Measurements from ENCODE around the gene LDLRAD4. TPM values are rescaled to one million over a fixed set of nuclear protein-coding genes. Genes with fewer than 3 reads are reported as not detected.

LDLRAD4 gene
- total RNA-seq, 1 donor: under 0.01 TPM

DNA sequence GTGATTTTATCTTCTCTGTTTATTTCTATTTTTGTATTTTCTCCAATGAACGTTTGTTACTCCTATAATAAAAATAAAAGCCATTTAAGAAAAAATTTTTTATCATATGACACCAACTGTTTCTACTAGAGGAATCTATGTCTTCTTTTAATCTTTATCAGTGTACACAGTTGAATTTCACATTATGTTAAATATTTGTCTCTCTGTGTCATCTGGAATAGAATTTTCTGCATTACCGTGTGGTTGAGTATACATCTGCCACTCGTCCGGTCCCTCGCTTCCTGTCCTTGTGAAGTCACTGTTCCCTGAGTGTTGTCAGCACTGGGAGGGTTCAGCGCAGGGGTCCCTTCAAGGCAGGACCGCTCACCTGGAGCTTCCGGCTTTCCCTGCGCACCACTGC, 99.2 kb downstream of the LDLRAD4 start:
- Histone ChIP-seq H3K4me2 (ENCODE audit: insufficient read depth, low read length) (no peak overlapping the region), H2AFZ (ENCODE audit: low read length) (no peak overlapping the region), H3K4me1 (ENCODE audit: insufficient read depth, low read length) (no peaks in the 10 kb centered on the region), H3K27ac (ENCODE audit: low read depth, low read length) (no peak overlapping the region), H4K20me1 (ENCODE audit: insufficient read depth, low read length) (no peaks in the 10 kb centered on the region), H3K9me3 (ENCODE audit: low read depth, low read length) (no peaks in the 10 kb centered on the region), H3K27me3 (ENCODE audit: insufficient read depth, low read length) (no peaks in the 10 kb centered on the region), H3K4me3 (ENCODE audit: insufficient read depth, low read length) (no peak overlapping the region), H3K79me2 (ENCODE audit: insufficient read depth, low read length) (no peaks in the 10 kb centered on the region), H3K36me3 (ENCODE audit: insufficient read depth, low read length) (no peaks in the 10 kb centered on the region)
- TF ChIP-seq, protein P1, sequence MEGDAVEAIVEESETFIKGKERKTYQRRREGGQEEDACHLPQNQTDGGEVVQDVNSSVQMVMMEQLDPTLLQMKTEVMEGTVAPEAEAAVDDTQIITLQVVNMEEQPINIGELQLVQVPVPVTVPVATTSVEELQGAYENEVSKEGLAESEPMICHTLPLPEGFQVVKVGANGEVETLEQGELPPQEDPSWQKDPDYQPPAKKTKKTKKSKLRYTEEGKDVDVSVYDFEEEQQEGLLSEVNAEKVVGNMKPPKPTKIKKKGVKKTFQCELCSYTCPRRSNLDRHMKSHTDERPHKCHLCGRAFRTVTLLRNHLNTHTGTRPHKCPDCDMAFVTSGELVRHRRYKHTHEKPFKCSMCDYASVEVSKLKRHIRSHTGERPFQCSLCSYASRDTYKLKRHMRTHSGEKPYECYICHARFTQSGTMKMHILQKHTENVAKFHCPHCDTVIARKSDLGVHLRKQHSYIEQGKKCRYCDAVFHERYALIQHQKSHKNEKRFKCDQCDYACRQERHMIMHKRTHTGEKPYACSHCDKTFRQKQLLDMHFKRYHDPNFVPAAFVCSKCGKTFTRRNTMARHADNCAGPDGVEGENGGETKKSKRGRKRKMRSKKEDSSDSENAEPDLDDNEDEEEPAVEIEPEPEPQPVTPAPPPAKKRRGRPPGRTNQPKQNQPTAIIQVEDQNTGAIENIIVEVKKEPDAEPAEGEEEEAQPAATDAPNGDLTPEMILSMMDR (IDR thresholded peaks at IDR 0.05; ENCODE audit: extremely low read depth, low read depth, low read length): no peak
- no peak for DNase-seq (ENCODE audit: insufficient read length, low spot score, missing footprints)

DNA sequence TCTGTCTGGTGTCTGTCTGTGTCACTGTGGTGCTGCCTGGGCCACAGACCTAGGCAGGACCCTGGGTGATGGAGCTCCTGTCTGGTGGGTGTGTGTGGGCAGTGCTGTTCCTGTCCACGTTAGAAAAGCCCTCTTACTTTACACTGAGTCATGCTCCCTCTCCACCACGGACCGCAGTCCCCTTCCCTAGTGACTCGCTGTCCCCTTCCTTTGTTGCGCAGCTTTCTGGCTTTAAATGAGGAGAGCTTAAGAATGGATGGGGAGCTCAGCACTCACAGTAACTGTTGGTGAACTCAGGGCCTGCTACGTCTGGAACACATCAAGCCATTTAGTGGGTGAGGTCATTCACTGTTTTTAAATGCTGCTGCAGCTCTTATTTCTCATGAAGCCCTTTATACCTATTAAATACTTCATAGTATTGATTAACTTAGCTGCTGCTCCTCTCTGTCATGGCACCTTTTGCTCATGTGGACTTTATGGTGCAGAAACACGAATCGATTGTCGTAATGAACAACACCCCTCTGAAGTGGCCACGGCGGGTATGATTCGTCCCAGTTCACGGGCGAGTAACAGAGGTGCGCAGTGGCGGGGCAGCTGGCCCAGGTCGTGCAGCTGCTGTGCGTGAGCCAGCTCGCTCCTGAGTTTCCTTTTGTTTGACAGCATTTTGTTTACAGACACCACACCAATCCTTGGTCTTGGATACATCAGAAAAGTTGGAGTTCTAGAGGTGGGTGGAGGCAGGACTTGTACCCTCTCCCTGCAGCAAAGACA, 100.4 kb downstream of the LDLRAD4 start:
- no peaks in the 10 kb centered on the region for H4K20me1 ChIP-seq (ENCODE audit: insufficient read depth, low read length)
- DNase-seq (ENCODE audit: insufficient read length, low spot score, missing footprints): no peak
- TF ChIP-seq, protein P1 (IDR thresholded peaks at IDR 0.05; ENCODE audit: extremely low read depth, low read depth, low read length): no peak
- no peaks in the 10 kb centered on the region for H3K9me3 ChIP-seq (ENCODE audit: low read depth, low read length)
- H3K4me2 ChIP-seq (ENCODE audit: insufficient read depth, low read length): no peak overlapping the region
- H3K27ac ChIP-seq (ENCODE audit: low read depth, low read length): no peak overlapping the region
- H3K36me3 ChIP-seq (ENCODE audit: insufficient read depth, low read length): no peaks in the 10 kb centered on the region
- no peaks in the 10 kb centered on the region for H3K27me3 ChIP-seq (ENCODE audit: insufficient read depth, low read length)
- H3K4me1 ChIP-seq (ENCODE audit: insufficient read depth, low read length): no peaks in the 10 kb centered on the region
- no peaks in the 10 kb centered on the region for H3K79me2 ChIP-seq (ENCODE audit: insufficient read depth, low read length)
- no peak overlapping the region for H2AFZ ChIP-seq (ENCODE audit: low read length)
- no peak overlapping the region for H3K4me3 ChIP-seq (ENCODE audit: insufficient read depth, low read length)

GRCh38 chr18:13319629-13320028, 101.1 kb downstream of the LDLRAD4 start:
- no peak overlapping the region for H3K4me3 ChIP-seq (ENCODE audit: insufficient read depth, low read length)
- no peaks in the 10 kb centered on the region for H3K27me3 ChIP-seq (ENCODE audit: insufficient read depth, low read length)
- no peaks in the 10 kb centered on the region for H3K9me3 ChIP-seq (ENCODE audit: low read depth, low read length)
- no peak for DNase-seq (ENCODE audit: insufficient read length, low spot score, missing footprints)
- no peak overlapping the region for H2AFZ ChIP-seq (ENCODE audit: low read length)
- no peaks in the 10 kb centered on the region for H3K4me1 ChIP-seq (ENCODE audit: insufficient read depth, low read length)
- no peaks in the 10 kb centered on the region for H3K79me2 ChIP-seq (ENCODE audit: insufficient read depth, low read length)
- no peak overlapping the region for H3K27ac ChIP-seq (ENCODE audit: low read depth, low read length)
- no peaks in the 10 kb centered on the region for H3K36me3 ChIP-seq (ENCODE audit: insufficient read depth, low read length)
- no peaks in the 10 kb centered on the region for H4K20me1 ChIP-seq (ENCODE audit: insufficient read depth, low read length)
- no peak overlapping the region for H3K4me2 ChIP-seq (ENCODE audit: insufficient read depth, low read length)
- TF ChIP-seq, protein P1 (IDR thresholded peaks at IDR 0.05; ENCODE audit: extremely low read depth, low read depth, low read length): no peak

DNA sequence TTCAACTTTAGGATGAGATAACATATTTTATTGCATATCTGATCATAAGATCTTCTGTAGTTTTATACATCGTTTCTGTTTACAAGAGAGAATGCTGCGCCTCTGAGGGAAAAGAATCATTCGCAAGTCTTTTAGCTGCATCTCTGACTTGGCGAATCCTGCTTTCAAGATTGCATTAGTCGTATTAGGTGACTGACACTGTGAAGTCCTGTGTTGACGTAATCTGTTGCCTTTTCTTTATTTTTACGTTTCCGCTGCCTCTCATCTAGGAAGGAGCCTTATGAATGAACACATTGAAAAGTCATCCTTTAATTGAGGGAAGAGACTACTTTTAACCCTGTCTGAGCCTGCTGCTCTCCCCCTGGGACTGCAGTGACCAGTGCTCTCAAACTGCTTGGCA, 101.5 kb downstream of the LDLRAD4 start:
- Histone ChIP-seq H3K4me3 (ENCODE audit: insufficient read depth, low read length) (no peak overlapping the region), H3K4me1 (ENCODE audit: insufficient read depth, low read length) (no peaks in the 10 kb centered on the region), H3K27me3 (ENCODE audit: insufficient read depth, low read length) (no peaks in the 10 kb centered on the region), H3K9me3 (ENCODE audit: low read depth, low read length) (no peaks in the 10 kb centered on the region), H3K79me2 (ENCODE audit: insufficient read depth, low read length) (no peaks in the 10 kb centered on the region), H3K36me3 (ENCODE audit: insufficient read depth, low read length) (no peaks in the 10 kb centered on the region), H4K20me1 (ENCODE audit: insufficient read depth, low read length) (no peaks in the 10 kb centered on the region), H3K27ac (ENCODE audit: low read depth, low read length) (no peak overlapping the region), H2AFZ (ENCODE audit: low read length) (no peak overlapping the region), H3K4me2 (ENCODE audit: insufficient read depth, low read length) (no peak overlapping the region)
- no peak for DNase-seq (ENCODE audit: insufficient read length, low spot score, missing footprints)
- TF ChIP-seq, protein P1 (IDR thresholded peaks at IDR 0.05; ENCODE audit: extremely low read depth, low read depth, low read length): no peak
